ENCODE data around the gene DPP10.

GRCh38 chr2:114929225-114929624, 486.8 kb downstream of the DPP10 start:
- no peak for TF ChIP-seq CTCF (conservative IDR thresholded peaks at IDR 0.05; ENCODE audit: low read length)
- TF ChIP-seq EZH2phosphoT487 (IDR thresholded peaks at IDR 0.05; ENCODE audit: borderline replicate concordance), result no peak
